ENCODE results near the gene PTPRK. TPM values are rescaled to one million over a fixed set of nuclear protein-coding genes. Genes with fewer than 3 reads are reported as not detected.

Gene PTPRK
- total RNA-seq, 5 donors from 2014 or later (not counting 1 experiment from before 2014, with no cell fraction given): 2.1 to 11.1 (median 7.3) TPM

DNA sequence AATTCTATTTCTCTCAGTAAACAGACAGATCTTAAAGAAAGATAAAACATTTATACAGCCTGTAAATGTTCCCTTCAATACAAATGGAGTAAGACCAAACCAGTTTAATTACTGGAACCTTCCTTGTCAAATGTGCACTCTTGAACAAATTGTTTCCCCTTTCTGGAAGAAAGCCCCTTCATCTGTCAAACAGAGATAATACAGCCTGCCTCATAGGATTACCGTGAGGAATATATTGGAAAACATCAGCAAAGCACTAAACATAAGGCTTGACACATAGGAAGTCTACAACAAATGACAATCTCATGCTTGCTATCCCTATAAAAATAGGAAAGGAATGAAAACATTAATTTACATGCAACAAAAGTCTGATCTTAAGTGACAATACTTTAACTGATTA, 173.8 kb downstream of the PTPRK start:
- Mint-ChIP-seq H3K36me3 (no peaks in the 10 kb centered on the region), H3K27ac (no peak overlapping the region), H3K9me3 (no peaks in the 10 kb centered on the region), H3K4me1 (no peaks in the 10 kb centered on the region), H3K27me3 (peaks cover 6% of the 10 kb centered on the region in 2 donors), H3K4me3 (no peak overlapping the region)
- ATAC-seq (replicated peaks in 1 of 4) (no peak), DNase-seq (no peak)
- Histone ChIP-seq H3K9me3 (no peaks in the 10 kb centered on the region), H3K4me3 (ENCODE audit: control insufficient read depth in 1 of 2, extremely low read depth in 1 of 2, low read length in 1 of 2) (no peak overlapping the region), H3K27ac (ENCODE audit: low read length) (no peak overlapping the region), H3K27me3 (replicated peaks in 1 of 2; ENCODE audit: control insufficient read depth in 2 of 2, extremely low read depth in 1 of 2, insufficient read depth in 2 of 2, low read length in 1 of 2) (peaks cover 0 to 3% of the 10 kb centered on the region in 2 experiments), H3K36me3 (ENCODE audit: control insufficient read depth in 2 of 2, extremely low read depth in 1 of 2, insufficient read depth in 1 of 2, low read length in 1 of 2) (no peaks in the 10 kb centered on the region), H3K4me1 (ENCODE audit: control insufficient read depth in 1 of 2, extremely low read depth in 1 of 2, insufficient read depth in 2 of 2, low read length in 2 of 2) (no peaks in the 10 kb centered on the region)
- CTCF ChIA-PET: no interaction called here
- POLR2A ChIA-PET: no interaction called here
- WGBS (ENCODE audit: insufficient coverage): no CpG with 5 or more reads among the region's 1 CpG

DNA sequence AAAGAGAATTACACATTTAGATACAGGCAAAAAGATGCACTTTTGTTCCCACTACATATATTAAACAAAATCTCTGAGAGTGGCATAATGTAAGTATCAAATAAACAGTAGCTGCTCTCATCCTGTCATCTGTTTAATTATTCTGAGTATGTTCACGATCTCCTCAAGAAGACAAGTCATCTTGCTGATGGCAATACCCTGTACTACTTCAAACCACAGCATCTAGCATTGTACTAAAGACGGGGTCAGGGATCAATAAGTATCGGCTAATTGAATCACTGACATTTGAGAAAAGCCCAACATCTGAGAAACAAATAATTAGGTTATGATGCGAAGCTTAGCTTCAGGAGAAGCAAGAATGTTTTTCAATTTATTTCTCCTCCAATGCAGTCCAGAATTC, 175.1 kb downstream of the PTPRK start:
- Mint-ChIP-seq H3K27ac (no peak overlapping the region), H3K4me1 (no peaks in the 10 kb centered on the region), H3K4me3 (no peak overlapping the region), H3K36me3 (no peaks in the 10 kb centered on the region), H3K27me3 (peaks cover 6% of the 10 kb centered on the region in 2 donors), H3K9me3 (no peaks in the 10 kb centered on the region)
- H3K4me3 ChIP-seq (ENCODE audit: control insufficient read depth in 1 of 2, extremely low read depth in 1 of 2, low read length in 1 of 2): no peak overlapping the region
- POLR2A ChIA-PET: interaction anchor here in 1 of 2 donors (0.5 kb wide), 1 partner anchor 95 kb away, joined by 3 read pairs; no protein-coding TSS in a partner anchor
- DNase-seq: no peak
- CTCF ChIA-PET: no interaction called here
- no peaks in the 10 kb centered on the region for H3K9me3 ChIP-seq
- no peaks in the 10 kb centered on the region for H3K36me3 ChIP-seq (ENCODE audit: control insufficient read depth in 2 of 2, extremely low read depth in 1 of 2, insufficient read depth in 1 of 2, low read length in 1 of 2)
- ATAC-seq (replicated peaks in 1 of 4): no peak
- no peaks in the 10 kb centered on the region for H3K4me1 ChIP-seq (ENCODE audit: control insufficient read depth in 1 of 2, extremely low read depth in 1 of 2, insufficient read depth in 2 of 2, low read length in 2 of 2)
- no CpG with 5 or more reads among the region's 4 CpGs for WGBS (ENCODE audit: insufficient coverage)
- peaks cover 0 to 3% of the 10 kb centered on the region in 2 experiments for H3K27me3 ChIP-seq (replicated peaks in 1 of 2; ENCODE audit: control insufficient read depth in 2 of 2, extremely low read depth in 1 of 2, insufficient read depth in 2 of 2, low read length in 1 of 2)
- no peak overlapping the region for H3K27ac ChIP-seq (ENCODE audit: low read length)

GRCh38 chr6:128343706-128344105, 176.7 kb downstream of the PTPRK start:
- Mint-ChIP-seq H3K36me3 (no peaks in the 10 kb centered on the region), H3K9me3 (no peaks in the 10 kb centered on the region), H3K4me3 (no peak overlapping the region), H3K27ac (no peak overlapping the region), H3K4me1 (no peaks in the 10 kb centered on the region), H3K27me3 (peaks cover 6% of the 10 kb centered on the region in 2 donors)
- H3K36me3 ChIP-seq (ENCODE audit: control insufficient read depth in 2 of 2, extremely low read depth in 1 of 2, insufficient read depth in 1 of 2, low read length in 1 of 2): no peaks in the 10 kb centered on the region
- no peaks in the 10 kb centered on the region for H3K9me3 ChIP-seq
- H3K27me3 ChIP-seq (replicated peaks in 1 of 2; ENCODE audit: control insufficient read depth in 2 of 2, extremely low read depth in 1 of 2, insufficient read depth in 2 of 2, low read length in 1 of 2): peaks cover 0 to 3% of the 10 kb centered on the region in 2 experiments
- ChIA-PET POLR2A (no interaction called here), CTCF (no interaction called here)
- no CpG with 5 or more reads among the region's 3 CpGs for WGBS (ENCODE audit: insufficient coverage)
- H3K4me1 ChIP-seq (ENCODE audit: control insufficient read depth in 1 of 2, extremely low read depth in 1 of 2, insufficient read depth in 2 of 2, low read length in 2 of 2): no peaks in the 10 kb centered on the region
- ATAC-seq (replicated peaks in 1 of 4) (no peak), DNase-seq (no peak)
- H3K27ac ChIP-seq (ENCODE audit: low read length): no peak overlapping the region
- no peak overlapping the region for H3K4me3 ChIP-seq (ENCODE audit: control insufficient read depth in 1 of 2, extremely low read depth in 1 of 2, low read length in 1 of 2)

DNA sequence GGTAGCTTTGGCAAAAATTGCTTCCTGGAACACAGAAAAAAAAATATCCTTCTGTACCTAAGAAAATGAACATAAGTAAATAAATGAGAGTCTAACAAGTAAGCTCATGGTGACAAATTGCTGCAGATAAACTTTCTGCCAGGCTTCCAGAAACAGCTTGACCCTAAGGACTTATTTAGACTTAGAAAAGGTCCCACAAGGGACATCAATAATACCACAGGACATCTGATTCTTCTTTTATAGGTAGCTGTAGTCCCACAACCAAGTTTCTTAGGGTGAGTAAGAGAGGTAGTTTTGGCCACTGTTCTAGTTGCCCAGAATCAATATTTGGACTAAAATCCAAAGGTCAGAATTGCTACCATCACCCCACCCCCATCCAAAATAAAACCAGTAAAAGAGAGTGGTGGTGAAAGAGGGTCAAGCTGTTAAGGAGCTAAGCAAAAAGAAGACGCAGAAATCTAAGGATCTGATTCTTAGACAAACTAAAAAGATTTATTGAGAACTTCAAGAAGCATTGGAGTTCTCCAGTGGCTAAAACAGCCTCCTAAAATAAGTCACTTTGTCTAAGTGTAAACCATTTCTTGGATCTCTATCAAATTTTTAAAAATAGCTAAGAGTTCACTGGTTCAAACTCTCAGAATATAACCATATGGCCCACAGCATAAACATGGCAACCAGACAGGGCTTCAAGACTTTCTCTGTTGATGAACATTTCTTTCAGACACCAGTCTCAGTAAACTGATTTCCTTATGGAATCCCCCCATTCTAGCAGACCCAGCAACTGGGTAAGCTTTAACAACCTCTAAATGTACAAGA, 180.6 kb downstream of the PTPRK start:
- H3K4me3 ChIP-seq (ENCODE audit: control insufficient read depth in 1 of 2, extremely low read depth in 1 of 2, low read length in 1 of 2): no peak overlapping the region
- WGBS (ENCODE audit: insufficient coverage): no CpG with 5 or more reads among the region's 1 CpG
- ATAC-seq (replicated peaks in 1 of 4) (no peak), DNase-seq (no peak)
- Mint-ChIP-seq H3K36me3 (no peaks in the 10 kb centered on the region), H3K4me1 (no peaks in the 10 kb centered on the region), H3K9me3 (no peaks in the 10 kb centered on the region), H3K27ac (no peak overlapping the region), H3K4me3 (no peak overlapping the region), H3K27me3 (peaks cover 5 to 6% of the 10 kb centered on the region in 2 donors)
- no peaks in the 10 kb centered on the region for H3K36me3 ChIP-seq (ENCODE audit: control insufficient read depth in 2 of 2, extremely low read depth in 1 of 2, insufficient read depth in 1 of 2, low read length in 1 of 2)
- H3K27ac ChIP-seq (ENCODE audit: low read length): no peak overlapping the region
- H3K4me1 ChIP-seq (ENCODE audit: control insufficient read depth in 1 of 2, extremely low read depth in 1 of 2, insufficient read depth in 2 of 2, low read length in 2 of 2): no peaks in the 10 kb centered on the region
- no peaks in the 10 kb centered on the region for H3K9me3 ChIP-seq
- POLR2A ChIA-PET: interaction anchor here in 1 of 2 donors (0.7 kb wide), 1 partner anchor 132 kb away, joined by 3 read pairs; no protein-coding TSS in a partner anchor
- H3K27me3 ChIP-seq (replicated peaks in 1 of 2; ENCODE audit: control insufficient read depth in 2 of 2, extremely low read depth in 1 of 2, insufficient read depth in 2 of 2, low read length in 1 of 2): peaks cover 0 to 3% of the 10 kb centered on the region in 2 experiments
- CTCF ChIA-PET: no interaction called here

- CTCF ChIA-PET: no interaction called here
- H3K27me3 Mint-ChIP-seq: no peaks in the 10 kb centered on the region
- H3K27ac Mint-ChIP-seq: no peak overlapping the region
- H3K4me3 ChIP-seq (ENCODE audit: control insufficient read depth in 1 of 2, extremely low read depth in 1 of 2, low read length in 1 of 2): no peak overlapping the region
- H3K27ac ChIP-seq (ENCODE audit: low read length): no peak overlapping the region
- no peaks in the 10 kb centered on the region for H3K36me3 Mint-ChIP-seq
- H3K4me1 ChIP-seq (ENCODE audit: control insufficient read depth in 1 of 2, extremely low read depth in 1 of 2, insufficient read depth in 2 of 2, low read length in 2 of 2): no peaks in the 10 kb centered on the region
- no peaks in the 10 kb centered on the region for H3K9me3 Mint-ChIP-seq
- ATAC-seq (replicated peaks in 1 of 4): no peak
- POLR2A ChIA-PET: interaction anchor here in 1 of 2 donors (0.6 kb wide), 1 partner anchor 1323 kb away, joined by 7 read pairs; no protein-coding TSS in a partner anchor
- no peaks in the 10 kb centered on the region for H3K36me3 ChIP-seq (ENCODE audit: control insufficient read depth in 2 of 2, extremely low read depth in 1 of 2, insufficient read depth in 1 of 2, low read length in 1 of 2)
- H3K27me3 ChIP-seq (replicated peaks in 1 of 2; ENCODE audit: control insufficient read depth in 2 of 2, extremely low read depth in 1 of 2, insufficient read depth in 2 of 2, low read length in 1 of 2): no peaks in the 10 kb centered on the region
- no peaks in the 10 kb centered on the region for H3K9me3 ChIP-seq
- no CpG with 5 or more reads among the region's 1 CpG for WGBS (ENCODE audit: insufficient coverage)
- DNase-seq: no peak
- no peak overlapping the region for H3K4me3 Mint-ChIP-seq
- no peaks in the 10 kb centered on the region for H3K4me1 Mint-ChIP-seq
Measured at GRCh38 chr6:128337619-128338018, 182.8 kb downstream of the PTPRK start.

GRCh38 chr6:128336436-128337095, 183.8 kb downstream of the PTPRK start:
- H3K27me3 Mint-ChIP-seq: no peaks in the 10 kb centered on the region
- H3K9me3 Mint-ChIP-seq: no peaks in the 10 kb centered on the region
- no peak for ATAC-seq (replicated peaks in 1 of 4)

More at GRCh38 chr6:128336436-128337095, 183.8 kb downstream of the PTPRK start:
- no CpG with 5 or more reads among the region's 3 CpGs for WGBS (ENCODE audit: insufficient coverage)
- no peaks in the 10 kb centered on the region for H3K27me3 ChIP-seq (replicated peaks in 1 of 2; ENCODE audit: control insufficient read depth in 2 of 2, extremely low read depth in 1 of 2, insufficient read depth in 2 of 2, low read length in 1 of 2)
- no peaks in the 10 kb centered on the region for H3K36me3 ChIP-seq (ENCODE audit: control insufficient read depth in 2 of 2, extremely low read depth in 1 of 2, insufficient read depth in 1 of 2, low read length in 1 of 2)
- H3K4me3 ChIP-seq (ENCODE audit: control insufficient read depth in 1 of 2, extremely low read depth in 1 of 2, low read length in 1 of 2): no peak overlapping the region
- no peaks in the 10 kb centered on the region for H3K36me3 Mint-ChIP-seq
- H3K27ac Mint-ChIP-seq: no peak overlapping the region
- no peaks in the 10 kb centered on the region for H3K4me1 Mint-ChIP-seq
- ChIA-PET CTCF (interaction anchor here in 1 of 2 donors (0.9 kb wide), 2 partner anchors 9 to 481 kb away, joined by 3 to 5 read pairs; no protein-coding TSS in a partner anchor), POLR2A (interaction anchor here (0.5 to 0.6 kb wide), 2 partner anchors 30 to 456 kb away, joined by 3 read pairs; no protein-coding TSS in a partner anchor)
- H3K4me3 Mint-ChIP-seq: no peak overlapping the region
- H3K4me1 ChIP-seq (ENCODE audit: control insufficient read depth in 1 of 2, extremely low read depth in 1 of 2, insufficient read depth in 2 of 2, low read length in 2 of 2): no peaks in the 10 kb centered on the region
- H3K9me3 ChIP-seq: no peaks in the 10 kb centered on the region
- no peak overlapping the region for H3K27ac ChIP-seq (ENCODE audit: low read length)
- no peak for DNase-seq
